Measurements from ENCODE around the gene SON. TPM values are rescaled to one million over a fixed set of nuclear protein-coding genes. Genes with fewer than 3 reads are reported as not detected.

SON gene
- total and polyA plus RNA-seq, 2 donors from 2014 or later: 83.0 to 285 TPM

DNA sequence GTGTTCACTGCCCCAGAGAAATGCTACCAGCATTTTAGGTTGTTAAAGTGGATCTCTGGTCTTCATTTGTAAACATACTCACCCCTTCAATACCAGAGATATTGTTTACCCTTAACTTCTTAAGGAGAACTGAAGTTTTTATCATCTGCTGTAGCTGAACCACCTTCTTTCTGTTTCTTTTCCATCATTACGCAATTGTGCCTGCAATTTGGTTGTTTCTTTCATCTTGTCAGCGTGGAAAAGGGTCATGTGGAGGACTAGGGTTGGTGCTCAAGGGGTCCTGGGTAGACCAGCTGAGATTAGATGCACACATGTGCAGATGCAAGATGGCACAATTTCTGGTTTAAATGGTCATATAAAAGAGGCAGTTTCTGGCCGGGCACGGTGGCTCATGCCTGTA, 23.9 kb upstream of the SON start:
- FAIRE-seq: no peak

DNA sequence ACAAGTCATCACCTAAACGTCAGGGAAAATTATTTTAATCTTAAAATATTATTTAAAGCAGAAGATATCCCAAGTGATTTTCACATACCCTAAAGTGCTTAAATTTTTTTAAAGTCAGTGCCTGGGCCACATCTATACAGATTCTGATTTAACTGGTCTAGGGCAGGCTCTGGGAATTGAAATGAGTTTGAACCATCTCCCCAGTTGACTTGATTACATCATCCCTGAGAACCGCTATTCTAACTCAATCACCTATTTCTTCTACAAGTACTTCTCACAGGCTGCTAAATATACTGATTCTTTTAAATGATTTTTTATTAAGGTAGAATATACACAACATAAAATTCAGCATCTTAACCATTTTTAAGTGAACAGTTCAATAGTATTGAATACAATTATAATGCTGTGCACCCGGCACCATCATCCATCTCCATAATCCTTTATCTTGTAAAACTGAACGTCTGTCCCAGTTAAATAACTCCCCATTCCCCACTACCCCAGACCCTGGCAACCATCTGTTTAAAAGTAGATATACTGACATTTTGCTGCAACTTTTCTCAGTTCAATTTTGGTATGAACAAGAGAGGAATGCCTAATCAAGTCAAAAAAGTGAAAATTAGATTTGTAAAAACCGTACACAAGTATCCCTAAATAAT, 20.4 kb upstream of the SON start:
- H3K9me3 ChIP-seq (ENCODE audit: control insufficient read depth in 2 of 3, insufficient read depth in 1 of 3, low read length in 3 of 3): no peaks in the 10 kb centered on the region
- H3K27ac ChIP-seq (ENCODE audit: low read depth in 2 of 2, low read length in 2 of 2): no peak overlapping the region
- TF ChIP-seq CTCF (IDR thresholded peaks at IDR 0.05; ENCODE audit: borderline replicate concordance, extremely low read depth, insufficient read depth): no peak
- no peak overlapping the region for H3K4me3 ChIP-seq (ENCODE audit: low read length in 3 of 3)
- FAIRE-seq: no peak
- no peak overlapping the region for H3K9ac ChIP-seq (ENCODE audit: low read length in 3 of 3)
- DNase-seq: no peak
- no peaks in the 10 kb centered on the region for H3K4me1 ChIP-seq (ENCODE audit: control insufficient read depth in 2 of 3, insufficient read depth in 2 of 3, low read depth in 1 of 3, low read length in 3 of 3)
- peaks cover 0 to 23% (median 14%) of the 10 kb centered on the region in 3 donors for H3K36me3 ChIP-seq (ENCODE audit: control insufficient read depth in 2 of 3, insufficient read depth in 3 of 3, low read length in 3 of 3)
- no peaks in the 10 kb centered on the region for H3K27me3 ChIP-seq (ENCODE audit: control insufficient read depth, insufficient read depth, low read length)
- intact Hi-C loops (cut with DNase I): no loop called here

More for the DNA sequence above, 23.9 kb upstream of the SON start:
- no peaks in the 10 kb centered on the region for H3K9me3 ChIP-seq (ENCODE audit: control insufficient read depth in 2 of 3, insufficient read depth in 1 of 3, low read length in 3 of 3)
- no peak for DNase-seq
- H3K27me3 ChIP-seq (ENCODE audit: control insufficient read depth, insufficient read depth, low read length): no peaks in the 10 kb centered on the region
- H3K9ac ChIP-seq (ENCODE audit: low read length in 3 of 3): no peak overlapping the region
- H3K4me3 ChIP-seq (ENCODE audit: low read length in 3 of 3): no peak overlapping the region
- peaks cover 2 to 42% (median 32%) of the 10 kb centered on the region in 3 donors for H3K36me3 ChIP-seq (ENCODE audit: control insufficient read depth in 2 of 3, insufficient read depth in 3 of 3, low read length in 3 of 3)
- intact Hi-C loops (cut with DNase I): no loop called here
- no peak for TF ChIP-seq CTCF (IDR thresholded peaks at IDR 0.05; ENCODE audit: borderline replicate concordance, extremely low read depth, insufficient read depth)
- no peak overlapping the region for H3K27ac ChIP-seq (ENCODE audit: low read depth in 2 of 2, low read length in 2 of 2)
- H3K4me1 ChIP-seq (ENCODE audit: control insufficient read depth in 2 of 3, insufficient read depth in 2 of 3, low read depth in 1 of 3, low read length in 3 of 3): no peaks in the 10 kb centered on the region

DNA sequence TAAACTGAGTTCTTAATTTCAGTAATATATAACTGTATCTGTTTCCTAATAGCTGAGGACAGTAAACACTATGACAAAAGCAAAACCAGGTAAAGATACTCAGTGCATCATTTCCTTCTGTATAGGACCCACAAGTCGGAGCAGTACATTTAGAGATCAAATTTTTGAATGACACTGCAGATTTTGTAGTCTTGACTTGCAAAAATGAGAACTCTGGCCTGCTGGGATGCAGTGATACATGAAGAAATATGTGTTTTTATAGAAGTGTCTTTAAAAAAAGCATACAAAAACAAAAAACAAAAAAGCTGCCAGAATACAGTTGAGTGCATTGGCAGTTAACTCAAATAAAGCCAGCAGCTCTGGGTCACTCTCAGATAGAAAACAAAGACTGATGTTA, 19.9 kb upstream of the SON start:
- Histone ChIP-seq H3K4me3 (ENCODE audit: low read length in 3 of 3) (no peak overlapping the region), H3K36me3 (ENCODE audit: control insufficient read depth in 2 of 3, insufficient read depth in 3 of 3, low read length in 3 of 3) (peaks cover 0 to 25% (median 11%) of the 10 kb centered on the region in 3 donors), H3K27me3 (ENCODE audit: control insufficient read depth, insufficient read depth, low read length) (no peaks in the 10 kb centered on the region), H3K27ac (ENCODE audit: low read depth in 2 of 2, low read length in 2 of 2) (no peak overlapping the region), H3K9ac (ENCODE audit: low read length in 3 of 3) (no peak overlapping the region), H3K4me1 (ENCODE audit: control insufficient read depth in 2 of 3, insufficient read depth in 2 of 3, low read depth in 1 of 3, low read length in 3 of 3) (no peaks in the 10 kb centered on the region), H3K9me3 (ENCODE audit: control insufficient read depth in 2 of 3, insufficient read depth in 1 of 3, low read length in 3 of 3) (no peaks in the 10 kb centered on the region)
- TF ChIP-seq CTCF (IDR thresholded peaks at IDR 0.05; ENCODE audit: borderline replicate concordance, extremely low read depth, insufficient read depth): no peak
- no peak for DNase-seq
- FAIRE-seq: no peak
- intact Hi-C loops (cut with DNase I): no loop called here

GRCh38 chr21:33531007-33531406, 11.8 kb upstream of the SON start:
- Histone ChIP-seq H3K4me1 (ENCODE audit: control insufficient read depth in 2 of 3, insufficient read depth in 2 of 3, low read depth in 1 of 3, low read length in 3 of 3) (no peaks in the 10 kb centered on the region), H3K9me3 (ENCODE audit: control insufficient read depth in 2 of 3, insufficient read depth in 1 of 3, low read length in 3 of 3) (no peaks in the 10 kb centered on the region), H3K27ac (ENCODE audit: low read depth in 2 of 2, low read length in 2 of 2) (no peak overlapping the region), H3K36me3 (ENCODE audit: control insufficient read depth in 2 of 3, insufficient read depth in 3 of 3, low read length in 3 of 3) (peaks cover 4 to 48% (median 32%) of the 10 kb centered on the region in 3 donors), H3K9ac (ENCODE audit: low read length in 3 of 3) (no peak overlapping the region), H3K27me3 (ENCODE audit: control insufficient read depth, insufficient read depth, low read length) (no peaks in the 10 kb centered on the region), H3K4me3 (ENCODE audit: low read length in 3 of 3) (no peak overlapping the region)
- intact Hi-C loops (cut with DNase I): no loop called here
- DNase-seq: no peak
- no peak for TF ChIP-seq CTCF (IDR thresholded peaks at IDR 0.05; ENCODE audit: borderline replicate concordance, extremely low read depth, insufficient read depth)
- FAIRE-seq: no peak

Measured in kidney (tissue), 14 donors.